Osteoblast (primary cell): ENCODE data around the gene ZIM2. TPM values are rescaled to one million over a fixed set of nuclear protein-coding genes. Genes with fewer than 3 reads are reported as not detected.
A peak's percentile ranks its signal among the peaks of the same experiment; 100 is the strongest.

ENCODE experiments used
- DNase-seq: peaks from one replicate; pipeline ENCODE4 v3.0.0; 2011; ENCODE audit warnings: low spot score, mixed read lengths; ENCODE audit not compliant: insufficient read length; ENCODE audit errors: missing footprints
- H2AFZ ChIP-seq: 2 replicates; pipeline ENCODE4 v1.6.0; 2011; ENCODE audit warnings: mild to moderate bottlenecking, low read length
- H3K27ac ChIP-seq: 2 replicates; pipeline ENCODE4 v1.5.1; 2011; ENCODE audit warnings: mild to moderate bottlenecking, low read depth, low read length, moderate library complexity
- H3K27me3 ChIP-seq: 2 replicates; pipeline ENCODE4 v1.6.0; 2012; ENCODE audit warnings: mild to moderate bottlenecking, control low read depth, inconsistent platforms, low read length, moderate library complexity; ENCODE audit not compliant: insufficient read depth
- H3K36me3 ChIP-seq: 2 replicates; pipeline ENCODE4 v1.5.1; 2011; ENCODE audit warnings: mild to moderate bottlenecking, low read length, control low read depth, moderate library complexity; ENCODE audit not compliant: insufficient read depth
- H3K4me1 ChIP-seq: 2 replicates; pipeline ENCODE4 v1.5.1; 2011; ENCODE audit warnings: mild to moderate bottlenecking, low read length, control low read depth, moderate library complexity; ENCODE audit not compliant: insufficient read depth
- H3K4me2 ChIP-seq: 2 replicates; pipeline ENCODE4 v1.6.0; 2011; ENCODE audit warnings: mild to moderate bottlenecking, low read length; ENCODE audit not compliant: insufficient read depth
- H3K4me3 ChIP-seq: fragments of 200-600 bp; sonication (generic); 3 replicates; pipeline ENCODE4 v1.5.1; 2012; ENCODE audit warnings: mild to moderate bottlenecking, low read length, inconsistent platforms; ENCODE audit not compliant: insufficient read depth
- H3K79me2 ChIP-seq: 2 replicates; pipeline ENCODE4 v1.6.0; 2012; ENCODE audit warnings: mild to moderate bottlenecking, low read length, control low read depth, inconsistent platforms; ENCODE audit not compliant: insufficient read depth
- H3K9me3 ChIP-seq: 2 replicates; pipeline ENCODE4 v1.5.1; 2011; ENCODE audit warnings: low read depth, low read length, control low read depth
- H4K20me1 ChIP-seq: 2 replicates; pipeline ENCODE4 v1.6.0; 2012; ENCODE audit warnings: mild to moderate bottlenecking, low read length, control low read depth; ENCODE audit not compliant: insufficient read depth
- total RNA-seq: library from RNA; depleted of rRNA; stranded (reverse); fragments of >200 nt; gene quantifications from 2 replicates; pipeline ENCODE4 v1.2.3, GENCODE V29; 2012
- TF ChIP-seq, protein P1 (sequence below): IDR thresholded peaks from 2 replicates; pipeline ENCODE4 v1.5.1; 2011; ENCODE audit warnings: mild to moderate bottlenecking, low read depth, low read length, moderate library complexity; ENCODE audit errors: extremely low read depth

The ZIM2 gene
- total RNA-seq, 1 donor, result not detected

- Histone ChIP-seq H3K79me2 (no peaks in the 10 kb centered on the region), H3K4me2 (no peak overlapping the region), H4K20me1 (no peaks in the 10 kb centered on the region), H2AFZ (no peak overlapping the region), H3K4me1 (no peaks in the 10 kb centered on the region), H3K36me3 (no peaks in the 10 kb centered on the region), H3K27ac (no peak overlapping the region), H3K9me3 (peaks cover 9% of the 10 kb centered on the region), H3K4me3 (no peak overlapping the region), H3K27me3 (no peaks in the 10 kb centered on the region)
- TF ChIP-seq, protein P1, sequence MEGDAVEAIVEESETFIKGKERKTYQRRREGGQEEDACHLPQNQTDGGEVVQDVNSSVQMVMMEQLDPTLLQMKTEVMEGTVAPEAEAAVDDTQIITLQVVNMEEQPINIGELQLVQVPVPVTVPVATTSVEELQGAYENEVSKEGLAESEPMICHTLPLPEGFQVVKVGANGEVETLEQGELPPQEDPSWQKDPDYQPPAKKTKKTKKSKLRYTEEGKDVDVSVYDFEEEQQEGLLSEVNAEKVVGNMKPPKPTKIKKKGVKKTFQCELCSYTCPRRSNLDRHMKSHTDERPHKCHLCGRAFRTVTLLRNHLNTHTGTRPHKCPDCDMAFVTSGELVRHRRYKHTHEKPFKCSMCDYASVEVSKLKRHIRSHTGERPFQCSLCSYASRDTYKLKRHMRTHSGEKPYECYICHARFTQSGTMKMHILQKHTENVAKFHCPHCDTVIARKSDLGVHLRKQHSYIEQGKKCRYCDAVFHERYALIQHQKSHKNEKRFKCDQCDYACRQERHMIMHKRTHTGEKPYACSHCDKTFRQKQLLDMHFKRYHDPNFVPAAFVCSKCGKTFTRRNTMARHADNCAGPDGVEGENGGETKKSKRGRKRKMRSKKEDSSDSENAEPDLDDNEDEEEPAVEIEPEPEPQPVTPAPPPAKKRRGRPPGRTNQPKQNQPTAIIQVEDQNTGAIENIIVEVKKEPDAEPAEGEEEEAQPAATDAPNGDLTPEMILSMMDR, result no peak
- DNase-seq, result no peak
Measured at GRCh38 chr19:56806639-56807038, 33.9 kb downstream of the ZIM2 start.

- Histone ChIP-seq H4K20me1 (no peaks in the 10 kb centered on the region), H3K4me1 (no peaks in the 10 kb centered on the region), H2AFZ (no peak overlapping the region), H3K9me3 (no peaks in the 10 kb centered on the region), H3K4me3 (no peak overlapping the region), H3K27ac (no peak overlapping the region), H3K79me2 (no peaks in the 10 kb centered on the region), H3K27me3 (no peaks in the 10 kb centered on the region), H3K4me2 (no peak overlapping the region), H3K36me3 (no peaks in the 10 kb centered on the region)
- TF ChIP-seq, protein P1, result no peak
- DNase-seq, result no peak
Measured at GRCh38 chr19:56778351-56778750, 62.2 kb downstream of the ZIM2 start.

DNA sequence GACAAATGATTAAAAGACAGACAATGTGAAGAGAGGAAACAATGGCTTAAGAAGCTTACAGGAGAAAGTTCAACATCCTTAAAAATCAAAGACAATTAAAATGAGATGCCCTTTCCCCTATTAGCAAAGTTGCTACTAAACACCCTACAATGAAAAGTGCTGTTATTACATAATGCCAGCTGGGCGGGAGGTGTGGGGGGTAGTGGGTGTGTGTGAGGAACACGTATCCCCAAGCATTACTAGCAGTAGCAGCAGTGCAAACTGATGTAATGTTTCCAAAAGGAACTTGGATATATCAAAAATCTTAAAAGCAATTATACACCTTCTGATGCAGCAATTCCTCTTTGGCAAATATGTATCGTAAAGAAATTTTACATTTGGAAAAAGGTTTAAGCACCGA lies 70.9 kb downstream of the ZIM2 start:
- TF ChIP-seq, protein P1, result no peak
- no peak overlapping the region for H3K4me2 ChIP-seq
- no peaks in the 10 kb centered on the region for H3K27me3 ChIP-seq
- no peaks in the 10 kb centered on the region for H3K9me3 ChIP-seq
- H3K79me2 ChIP-seq, result no peaks in the 10 kb centered on the region
- no peak overlapping the region for H2AFZ ChIP-seq
- no peak overlapping the region for H3K4me3 ChIP-seq
- DNase-seq, result no peak
- H3K27ac ChIP-seq, result no peak overlapping the region
- H3K36me3 ChIP-seq, result no peaks in the 10 kb centered on the region
- H4K20me1 ChIP-seq, result no peaks in the 10 kb centered on the region
- no peaks in the 10 kb centered on the region for H3K4me1 ChIP-seq

DNA sequence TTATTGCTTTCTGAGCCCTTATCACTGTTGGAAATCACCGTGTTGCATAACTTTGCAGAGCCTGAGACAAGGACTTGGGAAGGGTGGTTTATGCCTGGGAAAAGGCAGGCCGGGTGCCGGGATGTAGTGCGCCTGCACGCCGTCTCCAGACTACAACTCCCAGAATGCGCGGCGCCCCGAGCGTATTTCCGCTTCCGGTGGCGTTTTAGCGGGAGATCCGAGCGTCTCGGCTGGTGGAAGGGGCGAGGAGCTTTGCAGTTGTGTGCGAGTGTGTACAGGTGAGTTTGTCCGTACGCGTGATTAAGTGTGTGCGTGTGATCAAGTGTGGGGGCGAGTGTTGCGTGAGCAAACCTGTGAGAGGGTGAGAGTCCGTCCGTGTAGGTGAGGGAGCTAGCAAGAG lies 75.4 kb downstream of the ZIM2 start:
- DNase-seq, result no peak
- Histone ChIP-seq H3K27me3 (no peaks in the 10 kb centered on the region), H4K20me1 (no peaks in the 10 kb centered on the region), H2AFZ (peak overlapping the region; percentile 62), H3K4me2 (no peak overlapping the region), H3K36me3 (no peaks in the 10 kb centered on the region), H3K79me2 (no peaks in the 10 kb centered on the region), H3K27ac (no peak overlapping the region), H3K4me3 (no peak overlapping the region), H3K9me3 (peaks cover 2% of the 10 kb centered on the region), H3K4me1 (no peaks in the 10 kb centered on the region)
- TF ChIP-seq, protein P1, result no peak
